DOHH2 (cell line): Measurements from ENCODE around the gene RASIP1.

Source experiments
- EZH2phosphoT487 ChIP-seq: fragments of 200-600 bp; sonication (generic); IDR thresholded peaks from 2 replicates; pipeline ENCODE4 v1.6.1; 2017; ENCODE audit warnings: borderline replicate concordance, mild to moderate bottlenecking, antibody characterized with exemption, low read length, moderate library complexity, mixed read lengths
- TF ChIP-seq, protein P1 (sequence below): fragments of 200-600 bp; sonication (generic); IDR thresholded peaks from one replicate; pipeline ENCODE4 v1.5.1; 2014; ENCODE audit warnings: antibody characterized with exemption, mild to moderate bottlenecking, low read depth, low read length; ENCODE audit not compliant: poor library complexity, severe bottlenecking

DNA sequence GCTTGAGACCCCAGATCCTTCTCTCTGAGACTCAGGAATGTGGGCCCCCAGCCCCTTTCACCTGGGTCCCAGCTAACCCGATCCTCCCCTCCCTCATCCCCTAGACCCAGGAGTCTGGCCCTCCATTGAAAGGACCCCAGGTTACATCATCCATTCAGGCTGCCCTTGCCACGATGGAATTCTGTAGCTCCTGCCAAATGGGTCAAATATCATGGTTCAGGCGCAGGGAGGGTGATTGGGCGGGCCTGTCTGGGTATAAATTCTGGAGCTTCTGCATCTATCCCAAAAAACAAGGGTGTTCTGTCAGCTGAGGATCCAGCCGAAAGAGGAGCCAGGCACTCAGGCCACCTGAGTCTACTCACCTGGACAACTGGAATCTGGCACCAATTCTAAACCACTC, 15.4 kb upstream of the RASIP1 start:
- TF ChIP-seq EZH2phosphoT487: no peak
- TF ChIP-seq, protein P1, sequence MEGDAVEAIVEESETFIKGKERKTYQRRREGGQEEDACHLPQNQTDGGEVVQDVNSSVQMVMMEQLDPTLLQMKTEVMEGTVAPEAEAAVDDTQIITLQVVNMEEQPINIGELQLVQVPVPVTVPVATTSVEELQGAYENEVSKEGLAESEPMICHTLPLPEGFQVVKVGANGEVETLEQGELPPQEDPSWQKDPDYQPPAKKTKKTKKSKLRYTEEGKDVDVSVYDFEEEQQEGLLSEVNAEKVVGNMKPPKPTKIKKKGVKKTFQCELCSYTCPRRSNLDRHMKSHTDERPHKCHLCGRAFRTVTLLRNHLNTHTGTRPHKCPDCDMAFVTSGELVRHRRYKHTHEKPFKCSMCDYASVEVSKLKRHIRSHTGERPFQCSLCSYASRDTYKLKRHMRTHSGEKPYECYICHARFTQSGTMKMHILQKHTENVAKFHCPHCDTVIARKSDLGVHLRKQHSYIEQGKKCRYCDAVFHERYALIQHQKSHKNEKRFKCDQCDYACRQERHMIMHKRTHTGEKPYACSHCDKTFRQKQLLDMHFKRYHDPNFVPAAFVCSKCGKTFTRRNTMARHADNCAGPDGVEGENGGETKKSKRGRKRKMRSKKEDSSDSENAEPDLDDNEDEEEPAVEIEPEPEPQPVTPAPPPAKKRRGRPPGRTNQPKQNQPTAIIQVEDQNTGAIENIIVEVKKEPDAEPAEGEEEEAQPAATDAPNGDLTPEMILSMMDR: no peak
